ENCODE measurements around the gene DCAF17.

DNA sequence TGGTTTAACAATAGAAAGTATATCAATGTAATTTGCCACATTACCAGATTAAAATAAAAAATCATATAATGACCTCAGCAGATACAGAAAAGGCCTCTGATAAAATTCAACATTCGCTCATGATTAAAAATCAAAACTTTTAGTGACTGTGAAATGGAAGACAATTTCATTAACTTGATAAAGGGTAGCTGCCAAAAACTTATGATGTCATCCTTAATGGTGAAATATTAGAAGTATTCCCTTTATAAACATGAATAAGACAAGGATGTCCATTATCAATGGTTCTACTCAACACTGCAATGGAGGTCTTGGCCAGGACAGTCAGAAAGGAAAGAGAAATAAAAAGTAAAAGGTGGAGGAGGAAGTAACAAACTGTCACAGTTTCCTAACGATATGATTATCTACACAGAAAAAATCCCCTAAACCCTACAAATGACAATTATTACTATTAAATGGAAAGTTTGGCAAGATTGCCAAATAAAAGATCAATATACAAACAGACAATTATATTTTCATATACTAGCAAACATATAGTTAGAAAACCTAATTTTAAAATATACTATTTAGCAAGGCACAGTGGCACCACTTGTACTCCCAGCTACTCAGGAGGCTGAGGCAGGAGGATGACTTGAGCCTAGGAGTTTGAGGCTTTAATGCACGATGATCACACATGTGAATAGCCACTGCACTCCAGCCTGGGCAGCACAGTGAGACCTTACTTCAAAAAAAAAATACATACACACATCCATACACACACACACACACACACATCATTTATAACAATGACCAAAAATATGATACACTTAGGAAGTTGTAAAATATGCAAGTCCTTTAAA, 13.1 kb upstream of the DCAF17 start:
- TF ChIP-seq CTCF (IDR thresholded peaks at IDR 0.05) (no peak), EZH2 (IDR thresholded peaks at IDR 0.05; ENCODE audit: borderline replicate concordance, insufficient read depth, low read depth, low read length, poor library complexity, severe bottlenecking) (no peak)
